ENCODE results near the gene ARHGAP29.

ARHGAP29 gene

DNA sequence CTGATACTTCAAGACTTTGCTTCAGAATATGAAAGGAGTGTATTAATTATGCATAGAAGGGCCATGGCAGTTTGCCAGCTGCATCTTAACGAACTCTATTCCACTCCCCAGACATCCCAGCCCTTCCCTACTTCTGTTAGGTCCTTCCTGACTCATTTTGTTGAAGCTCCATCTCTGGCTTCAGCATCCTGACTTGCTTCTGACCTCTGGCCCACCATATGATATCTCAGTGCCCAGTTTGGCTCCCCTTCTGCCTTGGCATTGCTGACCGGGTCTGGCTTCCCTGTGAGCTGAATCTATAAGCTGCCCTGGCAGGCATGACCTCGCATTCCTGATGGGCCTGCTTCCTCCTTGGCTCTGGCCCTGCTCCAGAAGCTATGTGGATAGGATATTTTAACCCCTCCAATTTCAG is 27.6 kb upstream of the ARHGAP29 start:
- no peak for DNase-seq (ENCODE audit: low spot score)

DNA sequence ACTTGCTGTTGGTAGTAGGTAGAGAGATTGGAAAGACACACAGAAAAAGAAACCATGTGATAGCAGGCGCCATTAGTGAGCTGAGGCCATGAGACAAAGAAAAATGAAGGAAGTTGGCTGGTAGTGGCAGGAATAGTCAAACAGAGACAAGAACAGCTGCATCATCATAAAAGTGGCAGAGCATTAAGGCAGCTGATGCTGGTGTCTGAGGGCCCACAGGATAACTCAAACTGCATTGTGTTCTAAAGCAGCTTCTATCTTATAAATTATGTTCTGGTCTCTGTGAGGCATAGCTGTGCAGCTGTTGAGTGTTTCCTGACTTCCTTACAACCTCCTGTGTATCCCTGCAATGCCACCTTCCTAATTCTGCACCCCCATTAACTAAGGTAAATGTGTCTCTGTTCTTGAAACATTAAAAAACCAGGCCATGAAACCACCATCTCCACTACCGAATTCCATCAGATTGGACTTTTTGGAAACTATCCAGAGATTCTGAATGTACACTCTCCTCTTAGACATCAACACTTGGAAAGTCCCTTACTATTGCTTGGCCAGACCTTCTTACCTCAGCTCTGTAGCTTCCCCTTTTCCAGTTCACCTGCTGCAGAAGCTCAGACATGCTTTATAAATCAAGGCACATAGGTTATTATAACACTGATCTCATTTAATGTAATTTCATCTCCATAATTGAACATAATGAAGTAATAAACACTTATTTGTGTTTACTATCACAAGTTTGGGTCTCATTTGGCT is 23.4 kb upstream of the ARHGAP29 start:
- DNase-seq (ENCODE audit: low spot score): no peak

DNA sequence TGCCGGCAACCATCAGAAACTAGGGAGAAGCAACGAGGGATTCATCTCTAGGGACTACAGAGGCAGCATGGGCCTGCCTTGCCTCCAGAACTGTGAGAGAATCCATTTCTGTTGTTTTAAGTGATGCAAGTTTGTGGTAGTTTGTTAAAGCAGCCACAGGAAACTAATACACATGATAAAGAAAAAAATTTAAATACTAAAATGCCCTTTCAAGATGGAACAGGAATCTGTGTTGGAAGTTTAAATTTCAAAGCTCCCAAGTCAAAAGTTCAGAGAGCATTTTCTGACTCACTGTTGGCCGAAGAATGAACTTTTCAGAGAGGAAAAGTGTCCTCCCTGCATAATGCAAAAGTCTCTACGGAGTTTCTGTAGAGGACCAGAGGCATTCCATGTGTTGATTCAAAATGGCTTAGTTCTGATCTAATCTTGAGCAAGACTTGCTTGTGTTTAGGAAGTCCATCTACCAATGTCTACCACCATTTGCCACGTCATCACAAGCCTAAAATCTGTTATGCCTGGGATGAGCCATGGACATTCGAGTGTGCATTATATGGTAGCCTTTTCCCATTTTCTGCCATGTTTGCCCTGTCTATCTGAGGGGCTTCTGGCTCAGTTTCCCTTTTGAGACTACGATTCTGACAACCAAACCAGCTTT is 22.4 kb upstream of the ARHGAP29 start:
- DNase-seq (ENCODE audit: low spot score): no peak

DNA sequence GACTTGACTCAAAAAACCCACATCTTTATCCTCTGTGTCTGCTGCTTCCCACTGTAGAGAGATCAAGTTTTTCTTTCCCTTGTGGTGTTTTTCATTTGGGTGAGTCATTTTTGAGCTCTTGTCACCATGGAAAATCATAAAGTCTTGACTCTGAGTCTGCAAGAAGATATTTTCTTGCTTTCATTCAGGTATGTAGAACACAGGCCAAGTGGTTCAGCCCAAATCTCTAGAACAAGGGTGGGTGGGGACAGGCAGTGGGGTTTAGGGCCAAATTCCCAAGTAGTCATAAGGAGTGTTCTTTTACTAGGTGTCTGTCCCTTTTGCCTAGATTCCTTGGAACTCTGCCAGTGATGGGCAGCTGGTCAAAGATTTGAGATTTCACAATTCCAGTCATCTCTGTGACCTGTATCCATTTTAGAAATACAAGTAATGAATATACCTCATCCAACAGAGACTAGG is 21.5 kb upstream of the ARHGAP29 start:
- DNase-seq (ENCODE audit: low spot score): no peak

DNA sequence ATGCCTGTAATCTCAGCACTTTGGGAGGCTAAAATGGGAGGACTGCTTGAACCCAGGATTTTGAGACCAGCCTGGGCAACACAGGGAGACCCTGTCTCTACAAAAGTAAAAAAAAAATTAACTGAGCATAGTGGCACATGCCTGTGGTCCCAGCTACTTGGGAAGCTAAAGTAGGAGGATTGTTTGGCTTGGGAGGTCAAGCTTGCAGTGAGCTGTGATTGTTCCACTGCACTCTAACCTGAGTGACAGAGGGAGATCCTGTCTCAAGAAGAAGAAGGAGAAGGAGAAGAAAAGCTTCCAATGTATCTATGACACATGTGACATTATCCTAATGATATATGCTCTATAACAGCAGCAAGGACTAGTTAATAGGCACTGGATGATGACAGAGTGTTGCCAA is 20.1 kb upstream of the ARHGAP29 start:
- no peak for DNase-seq (ENCODE audit: low spot score)

DNA sequence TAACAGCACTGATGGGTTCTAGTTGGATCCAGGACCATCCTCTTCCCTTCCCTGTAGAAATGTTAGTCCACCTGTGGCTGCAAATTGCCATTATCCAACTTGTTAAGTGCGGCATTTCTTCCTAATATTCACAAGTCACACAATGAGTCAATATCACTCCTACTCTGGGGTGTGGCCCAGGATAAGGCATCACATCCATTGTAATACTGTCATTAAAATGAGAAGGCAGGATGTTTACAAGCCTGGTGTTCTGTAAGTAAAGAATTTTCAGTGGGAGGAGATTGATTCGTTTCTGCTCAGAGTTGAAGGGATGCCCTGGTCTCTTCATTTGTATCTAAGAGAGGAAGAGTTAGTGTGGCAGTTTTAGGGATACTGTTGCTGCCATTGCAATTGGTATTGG is 18.1 kb upstream of the ARHGAP29 start:
- no peak for DNase-seq (ENCODE audit: low spot score)

DNA sequence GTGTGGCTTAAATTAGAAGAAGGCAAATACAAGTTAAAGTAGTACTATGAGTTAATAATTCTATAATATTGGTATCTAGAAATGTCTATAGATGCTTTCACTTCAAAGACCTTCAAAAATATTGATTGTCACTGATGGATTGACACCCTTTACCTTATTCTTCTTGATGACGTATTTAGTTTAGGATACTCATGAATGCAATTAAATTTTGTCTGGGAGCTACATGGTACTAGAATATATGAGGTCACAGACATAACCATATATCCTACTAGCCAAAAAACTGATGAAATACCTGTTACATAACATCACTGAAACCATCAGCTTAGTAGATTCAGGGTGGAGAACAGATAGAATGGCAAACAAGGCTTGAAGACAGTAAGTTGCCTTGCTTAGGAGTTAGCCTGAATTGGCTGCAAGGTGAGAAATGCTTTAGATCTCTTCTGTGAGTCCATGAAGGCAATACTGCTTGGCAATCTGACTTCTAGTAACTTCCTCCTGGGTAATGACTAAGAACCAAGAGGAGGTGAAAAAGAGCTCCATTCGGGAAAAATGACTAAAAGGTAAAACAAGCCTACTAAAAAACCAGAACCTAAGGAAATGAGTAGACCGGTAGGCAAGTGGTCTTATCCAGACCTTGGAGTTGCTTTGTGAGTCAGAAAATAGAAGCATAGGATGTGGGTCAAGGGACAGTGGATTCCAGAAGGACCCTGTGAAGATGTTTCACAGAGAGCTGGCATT is 16.9 kb upstream of the ARHGAP29 start:
- DNase-seq (ENCODE audit: low spot score): no peak

DNA sequence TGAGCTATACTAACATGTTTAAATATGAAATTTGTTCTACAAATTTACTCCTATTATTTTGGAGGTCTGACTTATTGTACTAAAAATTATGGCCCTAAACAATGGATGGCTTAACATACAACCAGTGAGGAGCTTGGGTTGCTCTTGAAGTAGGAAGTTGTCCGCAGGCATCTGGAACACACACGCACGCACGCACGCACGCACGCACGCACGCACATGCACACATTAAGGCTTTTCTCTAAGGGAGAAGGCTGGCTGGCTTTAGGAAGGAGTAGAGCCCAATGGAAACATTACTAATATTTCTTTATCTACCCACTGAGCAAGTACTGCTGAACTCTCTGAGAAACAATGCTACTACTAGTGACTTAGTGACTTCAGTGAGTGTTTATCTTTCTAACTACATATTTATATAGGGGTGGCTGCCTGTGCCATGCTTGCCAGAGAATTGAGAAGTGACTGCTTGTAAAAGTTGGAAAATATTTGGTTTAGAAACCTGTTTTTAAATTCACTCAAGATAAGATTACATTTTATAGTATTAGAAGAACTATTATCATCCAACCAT is 16.2 kb upstream of the ARHGAP29 start:
- DNase-seq (ENCODE audit: low spot score): no peak

DNA sequence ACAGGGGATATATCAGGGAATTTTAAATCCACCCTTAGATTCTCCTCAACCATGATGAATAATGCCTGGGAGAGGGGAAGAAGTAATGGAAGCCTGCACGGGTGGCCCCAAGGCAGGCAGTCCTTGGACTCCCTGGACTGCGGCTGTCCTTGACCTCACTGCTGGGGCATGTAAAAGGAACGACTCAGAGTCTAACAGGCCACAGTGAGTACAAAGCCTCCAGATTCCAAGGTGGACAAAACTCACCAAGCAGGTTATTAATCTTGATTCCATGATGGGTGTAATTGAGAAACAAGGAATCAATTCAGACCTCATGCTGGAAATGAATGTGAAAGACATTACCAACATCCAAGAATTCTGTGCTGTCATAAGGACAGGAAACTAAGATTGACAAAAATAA is 13.0 kb upstream of the ARHGAP29 start:
- no peak for DNase-seq (ENCODE audit: low spot score)

DNA sequence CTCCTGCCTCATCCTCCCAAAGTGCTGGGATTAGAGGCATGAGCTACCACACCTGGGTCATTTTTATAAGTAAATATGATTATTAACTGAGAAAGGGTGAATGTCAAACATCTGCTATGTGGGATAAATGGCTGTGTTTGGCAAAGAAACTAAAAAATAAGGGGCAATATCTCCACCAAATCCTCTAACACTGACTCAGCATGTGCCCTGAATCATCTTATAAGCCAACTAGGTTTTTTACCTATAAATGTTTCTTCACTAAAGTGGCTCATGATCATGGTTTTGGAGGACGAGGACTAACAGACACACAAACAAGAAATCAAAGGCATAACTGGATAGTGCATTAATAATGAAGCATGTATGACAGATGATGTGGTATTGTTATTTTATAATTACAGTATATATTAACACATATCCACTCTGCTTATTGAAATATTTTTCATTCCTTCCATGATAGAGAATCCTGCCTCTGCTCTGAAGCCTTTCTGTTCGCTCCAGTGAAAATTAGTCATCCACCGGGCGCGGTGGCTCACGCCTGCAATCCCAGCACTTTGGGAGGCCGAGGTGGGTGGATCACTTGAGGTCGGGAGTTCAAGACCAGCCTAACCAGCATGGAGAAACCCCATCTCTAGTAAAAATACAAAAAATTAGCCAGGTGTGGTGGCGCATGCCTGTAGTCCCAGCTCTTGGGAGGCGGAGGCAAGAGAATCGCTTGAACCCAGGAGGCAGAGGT is 11.7 kb upstream of the ARHGAP29 start:
- no peak for DNase-seq (ENCODE audit: low spot score)

DNA sequence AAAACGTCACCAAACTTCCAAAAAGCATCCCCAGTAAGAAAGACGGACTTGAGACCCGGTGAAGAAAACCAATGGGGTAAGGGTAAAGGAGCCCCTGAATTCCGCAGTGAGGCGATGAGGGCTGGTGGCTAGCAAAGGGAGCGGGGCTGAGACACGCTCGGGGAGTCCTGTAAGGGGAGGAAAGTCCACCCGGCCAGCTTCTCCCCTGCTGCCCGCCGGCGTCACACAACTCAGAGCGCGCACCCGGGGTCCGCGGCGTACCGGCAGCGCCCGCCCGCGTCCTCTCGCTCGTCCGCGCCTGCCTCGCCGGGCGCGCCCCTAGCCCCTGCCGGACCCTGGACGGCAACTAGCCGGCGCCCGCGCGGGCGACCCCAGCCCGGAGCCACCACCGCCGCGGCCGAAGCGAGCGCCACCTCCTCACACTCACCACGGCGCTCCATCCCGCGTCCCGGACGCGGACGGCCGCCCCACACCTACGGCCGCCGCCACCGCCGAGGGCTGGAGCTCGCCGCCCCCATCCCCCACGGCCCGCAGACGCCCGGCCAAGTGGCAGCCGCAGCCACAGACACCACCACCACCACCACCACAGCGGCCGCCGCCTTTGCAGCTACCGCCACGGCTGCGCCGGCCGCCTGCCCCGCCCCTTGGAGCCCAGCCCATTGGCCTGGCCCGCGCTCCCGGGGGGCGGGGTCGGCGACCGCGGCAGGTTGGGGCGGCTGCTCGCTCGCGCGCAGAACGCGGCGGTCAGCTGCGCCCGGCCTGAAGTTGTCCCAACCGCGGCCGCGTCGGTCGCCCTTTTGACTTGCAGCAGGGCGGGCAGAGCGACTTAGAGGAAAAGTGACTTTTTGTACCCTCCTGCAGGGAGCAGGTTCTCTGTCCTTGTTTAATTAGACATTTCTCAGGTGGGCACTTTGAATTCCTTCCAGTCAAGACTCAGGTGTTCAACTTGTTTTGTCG is 10.0 kb upstream of the ARHGAP29 start:
- DNase-seq (ENCODE audit: low spot score): peak; percentile 79

DNA sequence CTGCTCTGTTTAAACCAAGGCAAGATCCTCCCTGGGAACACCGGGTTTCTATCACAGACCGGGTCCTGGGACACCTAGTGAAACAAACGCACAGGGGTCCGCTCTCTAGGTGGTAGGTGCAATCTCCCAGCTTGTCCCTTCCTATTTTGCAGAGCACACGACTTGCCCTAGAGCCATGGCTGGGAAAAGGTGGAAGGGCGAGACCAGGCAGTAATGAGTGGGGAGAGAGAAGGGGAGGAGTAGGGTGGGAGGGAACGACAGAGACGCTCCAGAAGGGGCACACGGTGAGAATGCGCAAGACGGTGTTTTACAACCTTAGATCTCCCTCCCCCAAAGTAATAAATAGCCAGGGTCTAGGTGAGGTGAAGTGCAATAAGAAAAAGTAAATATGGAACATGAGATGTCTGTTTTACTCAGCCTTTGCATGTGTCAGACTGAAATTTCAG is 9.3 kb upstream of the ARHGAP29 start:
- DNase-seq (ENCODE audit: low spot score): no peak

DNA sequence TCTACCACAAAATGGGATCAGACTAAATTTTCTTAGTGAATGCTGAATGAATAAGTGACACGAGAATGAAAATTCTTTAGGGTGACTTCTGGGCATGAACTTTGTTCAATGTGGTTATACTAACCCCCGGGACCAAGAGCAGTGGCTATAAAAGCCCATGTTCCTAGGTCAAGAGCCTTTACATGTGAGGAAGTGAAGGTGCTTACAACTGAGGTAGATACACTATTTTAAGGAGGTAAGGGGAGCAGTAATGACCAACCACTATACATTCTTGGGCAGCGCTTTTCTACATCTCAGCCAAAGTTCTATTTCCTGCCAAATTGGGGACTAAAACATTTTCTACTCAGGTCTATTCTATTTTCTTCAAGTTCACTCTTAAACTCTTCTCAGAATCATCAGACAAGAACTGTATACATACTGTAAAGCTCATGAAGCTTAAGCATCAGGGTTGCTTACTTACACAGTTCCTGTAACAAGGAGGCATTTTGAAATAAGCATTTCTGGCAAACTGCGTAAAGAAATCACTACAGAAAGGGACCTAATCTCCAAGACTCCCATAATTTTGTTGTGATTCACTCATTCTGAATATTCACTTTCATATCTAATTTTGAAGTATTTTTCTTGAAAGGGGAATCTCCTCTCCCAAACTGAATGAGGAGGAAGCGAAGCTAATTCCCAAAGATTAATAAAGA is 8.5 kb upstream of the ARHGAP29 start:
- no peak for DNase-seq (ENCODE audit: low spot score)

DNA sequence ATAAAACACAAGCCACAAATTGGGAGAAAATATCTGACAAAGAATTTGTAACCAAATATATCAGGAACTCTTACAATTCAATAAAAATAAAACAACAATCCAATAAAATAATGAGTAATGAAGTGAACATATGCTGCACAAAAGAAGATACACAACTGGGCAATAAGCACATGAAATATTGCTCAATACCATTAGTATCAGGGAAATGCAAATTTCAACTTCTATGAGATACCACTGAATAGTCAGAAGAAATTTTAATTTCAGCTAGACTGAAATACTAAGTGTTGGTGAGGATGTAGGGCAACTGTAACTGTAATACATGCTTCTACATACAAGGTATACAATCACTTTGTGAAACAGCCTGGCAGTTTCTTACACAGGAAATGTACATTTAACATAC is 7.4 kb upstream of the ARHGAP29 start:
- no peak for DNase-seq (ENCODE audit: low spot score)

DNA sequence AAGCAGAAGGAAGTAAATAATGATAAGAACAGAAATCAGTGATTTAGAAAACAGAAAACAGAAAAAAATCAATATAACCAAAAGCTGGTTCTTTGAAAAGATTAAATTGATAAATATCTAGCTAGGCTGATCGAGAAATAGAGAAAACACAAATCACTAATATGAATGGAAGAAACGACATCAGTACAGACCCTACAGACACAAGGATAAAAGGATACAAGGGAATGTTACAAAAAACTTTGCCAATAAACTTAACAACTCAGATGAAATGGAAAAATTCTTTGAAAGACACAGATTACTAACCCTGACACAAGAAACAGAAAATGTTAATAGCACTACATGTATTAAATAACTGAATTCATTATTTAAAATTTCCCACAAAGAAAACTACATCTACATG is 6.3 kb upstream of the ARHGAP29 start:
- DNase-seq (ENCODE audit: low spot score): no peak

DNA sequence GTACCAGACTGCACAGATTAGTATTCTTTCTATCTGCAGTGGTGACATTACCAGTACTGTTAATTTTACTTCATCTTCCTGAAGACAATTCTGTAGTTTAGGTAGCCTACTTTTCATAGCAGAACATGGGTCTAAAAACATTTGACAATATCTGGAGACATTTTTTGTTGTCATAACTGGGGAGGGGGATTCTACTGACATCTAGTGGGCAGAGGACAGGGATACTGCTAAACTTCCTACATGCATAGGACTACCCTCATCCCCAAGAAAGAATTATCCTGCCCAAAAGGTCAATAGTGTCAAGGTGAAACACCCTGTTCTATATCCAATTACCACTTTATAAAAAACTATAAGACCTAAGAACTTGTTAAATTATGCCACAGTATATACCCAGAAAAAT is 3.4 kb upstream of the ARHGAP29 start:
- no peak for DNase-seq (ENCODE audit: low spot score)

DNA sequence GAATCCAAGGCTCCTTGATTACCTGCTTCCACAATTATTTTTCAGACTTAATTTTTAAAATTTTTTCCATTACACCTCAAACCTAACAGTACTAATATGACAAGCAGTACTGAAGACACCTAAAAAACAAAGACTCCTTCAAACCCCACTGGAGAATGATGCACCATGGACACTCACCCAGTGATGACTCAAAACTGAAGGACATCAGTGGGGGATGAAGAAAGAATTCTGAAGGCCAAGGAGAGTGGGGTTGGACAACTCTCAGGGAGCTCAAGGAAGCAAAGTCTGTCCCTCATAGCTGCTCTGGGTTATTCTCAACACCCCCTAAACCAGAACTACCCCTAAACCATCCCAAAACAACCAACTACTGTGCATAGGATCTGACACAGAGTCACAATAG is 2.4 kb upstream of the ARHGAP29 start:
- DNase-seq (ENCODE audit: low spot score): no peak

DNA sequence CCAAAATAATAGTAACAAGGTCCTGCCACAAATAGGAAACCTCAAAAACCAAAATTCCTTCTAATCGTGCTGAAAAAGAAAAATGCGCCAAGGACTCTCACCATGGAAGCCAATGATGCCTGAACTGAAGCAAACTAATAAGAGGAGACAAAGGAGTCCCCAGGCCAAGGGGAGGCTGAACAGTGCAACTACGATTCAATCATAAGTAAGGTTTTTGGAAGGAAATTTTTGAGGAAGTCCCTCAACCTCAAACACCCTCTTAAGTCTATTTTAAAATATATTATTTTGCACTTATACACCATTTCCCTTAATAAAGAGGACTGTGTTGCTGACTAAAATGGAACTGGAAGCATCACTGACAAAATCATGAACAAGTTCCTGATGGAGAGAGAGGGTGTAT is 1.7 kb upstream of the ARHGAP29 start:
- no peak for DNase-seq (ENCODE audit: low spot score)

DNA sequence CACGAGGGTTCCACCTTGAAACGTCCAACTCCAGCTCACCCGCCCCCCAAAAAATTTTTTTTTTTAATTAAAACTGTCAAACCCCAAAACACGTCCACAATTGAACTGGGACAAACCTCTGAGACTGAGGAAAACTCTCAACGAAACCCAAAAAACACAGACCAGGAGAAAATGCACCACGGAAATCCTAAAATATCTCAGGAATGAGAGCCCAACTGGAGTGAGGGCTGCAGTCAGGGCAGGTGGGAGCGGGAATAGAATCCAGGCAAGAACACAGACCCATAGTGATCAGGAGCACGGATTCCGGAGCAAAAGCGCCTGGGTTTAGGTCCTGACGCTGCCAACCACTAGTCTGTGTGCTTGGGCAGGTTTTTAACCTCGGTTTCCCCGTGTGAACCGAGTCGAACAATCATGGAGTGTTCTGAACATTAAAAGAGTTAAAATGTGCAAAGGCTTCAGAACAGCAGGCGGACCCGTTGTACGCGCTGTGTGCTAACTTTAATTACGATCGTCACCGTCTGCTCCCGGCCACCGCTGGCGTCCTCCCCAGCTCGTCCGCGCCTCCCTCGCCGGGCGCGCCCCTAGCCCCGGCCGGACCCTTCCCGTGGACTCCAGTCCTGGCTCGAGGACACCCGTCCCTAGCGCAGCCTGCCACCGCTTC is 624 bp downstream of the ARHGAP29 start:
- DNase-seq (ENCODE audit: low spot score): no peak

DNA sequence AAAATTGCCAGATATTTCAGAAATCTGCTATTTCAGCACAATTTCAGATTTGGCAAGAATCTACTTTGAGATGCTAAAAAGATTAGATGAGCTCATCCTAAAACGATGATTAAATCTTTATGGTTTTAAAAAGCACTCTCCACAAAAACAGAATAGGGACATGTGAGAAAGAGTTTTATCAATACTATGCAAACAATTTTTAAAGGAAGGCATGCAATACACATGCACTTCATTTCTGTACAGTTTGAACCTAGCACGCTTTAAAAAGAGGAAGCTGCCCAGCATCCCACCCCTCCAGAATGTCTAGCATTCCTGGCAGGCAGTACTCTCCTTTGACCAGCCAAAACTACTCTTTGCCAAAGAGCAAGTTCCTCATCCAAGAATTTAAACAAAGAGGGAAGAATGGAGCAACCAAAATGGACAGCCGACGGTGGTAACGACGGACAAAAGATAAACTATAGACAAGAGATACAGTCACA is 1.3 kb downstream of the ARHGAP29 start:
- DNase-seq (ENCODE audit: low spot score): no peak
